Measurements from ENCODE around the gene DFFA.
"Not testable (repeated sequence)": the region's sequence is repeated elsewhere in the genome, so short reads cannot be mapped to it uniquely, and the experiment has no call there.

DFFA gene

GRCh38 chr1:10510520-10511493, 38.5 kb upstream of the DFFA start:
- peak; percentile 94 for DNase-seq (ENCODE audit: low read depth)
- peak overlapping the region; percentile 21 for H3K4me3 ChIP-seq (ENCODE audit: low read length)
- TF ChIP-seq, protein P1, sequence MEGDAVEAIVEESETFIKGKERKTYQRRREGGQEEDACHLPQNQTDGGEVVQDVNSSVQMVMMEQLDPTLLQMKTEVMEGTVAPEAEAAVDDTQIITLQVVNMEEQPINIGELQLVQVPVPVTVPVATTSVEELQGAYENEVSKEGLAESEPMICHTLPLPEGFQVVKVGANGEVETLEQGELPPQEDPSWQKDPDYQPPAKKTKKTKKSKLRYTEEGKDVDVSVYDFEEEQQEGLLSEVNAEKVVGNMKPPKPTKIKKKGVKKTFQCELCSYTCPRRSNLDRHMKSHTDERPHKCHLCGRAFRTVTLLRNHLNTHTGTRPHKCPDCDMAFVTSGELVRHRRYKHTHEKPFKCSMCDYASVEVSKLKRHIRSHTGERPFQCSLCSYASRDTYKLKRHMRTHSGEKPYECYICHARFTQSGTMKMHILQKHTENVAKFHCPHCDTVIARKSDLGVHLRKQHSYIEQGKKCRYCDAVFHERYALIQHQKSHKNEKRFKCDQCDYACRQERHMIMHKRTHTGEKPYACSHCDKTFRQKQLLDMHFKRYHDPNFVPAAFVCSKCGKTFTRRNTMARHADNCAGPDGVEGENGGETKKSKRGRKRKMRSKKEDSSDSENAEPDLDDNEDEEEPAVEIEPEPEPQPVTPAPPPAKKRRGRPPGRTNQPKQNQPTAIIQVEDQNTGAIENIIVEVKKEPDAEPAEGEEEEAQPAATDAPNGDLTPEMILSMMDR (conservative IDR thresholded peaks at IDR 0.05; ENCODE audit: low read length) = no peak

DNA sequence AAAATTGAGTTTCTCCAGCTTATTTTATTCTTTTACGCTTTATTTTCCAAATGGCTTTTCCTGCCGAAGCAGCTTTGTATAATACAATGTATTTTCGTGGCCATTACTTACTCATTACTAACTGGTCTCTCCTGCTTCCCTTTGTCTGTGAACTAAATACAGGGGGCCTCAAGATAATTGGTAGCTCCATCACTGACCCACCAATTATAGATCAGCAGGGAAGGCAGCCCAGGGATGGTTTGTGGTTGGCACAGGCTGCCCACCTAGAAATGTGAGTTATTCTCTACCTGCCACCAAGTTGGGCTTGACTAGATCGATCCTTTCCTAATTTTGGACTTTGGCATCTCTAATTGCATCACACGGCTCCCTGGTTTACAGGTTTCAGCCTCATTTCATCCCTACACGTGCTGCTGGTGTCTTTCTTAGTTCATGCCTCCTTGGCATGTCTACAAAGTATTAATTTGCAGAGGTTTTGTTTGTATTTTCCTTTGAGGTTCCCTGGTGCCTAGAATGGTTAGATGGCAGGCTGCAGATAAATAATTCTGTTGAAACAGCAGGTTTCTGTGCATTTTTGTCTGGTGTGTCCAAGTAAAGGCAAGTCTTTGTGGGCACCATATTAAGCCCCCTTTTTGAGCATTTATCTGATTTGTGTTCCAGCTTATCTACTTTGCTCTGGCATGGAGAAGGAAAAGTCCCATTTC, 37.6 kb upstream of the DFFA start:
- DNase-seq (ENCODE audit: low read depth) = no peak
- H3K4me3 ChIP-seq (ENCODE audit: low read length) = no peak overlapping the region
- TF ChIP-seq, protein P1 (conservative IDR thresholded peaks at IDR 0.05; ENCODE audit: low read length) = no peak

GRCh38 chr1:10508511-10508951, 36.2 kb upstream of the DFFA start:
- TF ChIP-seq, protein P1 (conservative IDR thresholded peaks at IDR 0.05; ENCODE audit: low read length) = no peak
- H3K4me3 ChIP-seq (ENCODE audit: low read length) = no peak overlapping the region
- peak; percentile 34 for DNase-seq (ENCODE audit: low read depth)

GRCh38 chr1:10507111-10507879, 35.0 kb upstream of the DFFA start:
- H3K4me3 ChIP-seq (ENCODE audit: low read length) = no peak overlapping the region
- peak; percentile 88 for DNase-seq (ENCODE audit: low read depth)
- TF ChIP-seq, protein P1 (conservative IDR thresholded peaks at IDR 0.05; ENCODE audit: low read length) = peak; percentile 97

GRCh38 chr1:10506677-10507047, 34.3 kb upstream of the DFFA start:
- no peak for DNase-seq (ENCODE audit: low read depth)
- TF ChIP-seq, protein P1 (conservative IDR thresholded peaks at IDR 0.05; ENCODE audit: low read length) = no peak
- H3K4me3 ChIP-seq (ENCODE audit: low read length) = no peak overlapping the region

- not testable (repeated sequence) for DNase-seq (ENCODE audit: low read depth); H3K4me3 ChIP-seq (ENCODE audit: low read length)
Measured at GRCh38 chr1:10506046-10506676, 33.8 kb upstream of the DFFA start.

- H3K4me3 ChIP-seq (ENCODE audit: low read length) = no peak overlapping the region
- DNase-seq (ENCODE audit: low read depth) = no peak
- TF ChIP-seq, protein P1 (conservative IDR thresholded peaks at IDR 0.05; ENCODE audit: low read length) = no peak
Measured at GRCh38 chr1:10504249-10504648, 31.9 kb upstream of the DFFA start.

All from AG10803 (cell line).